Keratinocyte (primary cell): ENCODE measurements around the gene HECTD1. TPM values are rescaled to one million over a fixed set of nuclear protein-coding genes. Genes with fewer than 3 reads are reported as not detected.
"Not testable (repeated sequence)": the region's sequence is repeated elsewhere in the genome, so short reads cannot be mapped to it uniquely, and the experiment has no call there.

Experiments
- DNase-seq: peaks from one replicate; pipeline ENCODE4 v3.0.0-alpha.2; 2011; ENCODE audit warnings: low read depth, missing footprints, low spot score
- FAIRE-seq: peaks from 2 replicates; lab custom pipeline; 2011; peaks lifted over from hg19 to GRCh38; lab: Jason Lieb, UNC
- H2AFZ ChIP-seq: 2 replicates; pipeline ENCODE4 v1.6.0; 2012; ENCODE audit warnings: low read length, control low read depth, inconsistent platforms; ENCODE audit not compliant: control insufficient read depth
- H3K27ac ChIP-seq: 2 replicates; pipeline ENCODE4 v1.5.1; 2011; ENCODE audit warnings: low read length; ENCODE audit not compliant: control insufficient read depth, insufficient read depth
- H3K27me3 ChIP-seq: 3 replicates; pipeline ENCODE4 v1.6.0; 2011; ENCODE audit warnings: low read length; ENCODE audit not compliant: control insufficient read depth, insufficient read depth; ENCODE audit errors: extremely low read depth
- H3K36me3 ChIP-seq, 2 experiments: 2 replicates in 1 of 2; 3 replicates in 1 of 2; pipeline ENCODE4 v1.5.1; 2011; ENCODE audit warnings: low read length in 2 of 2, mild to moderate bottlenecking in 1 of 2; ENCODE audit not compliant: control insufficient read depth in 2 of 2, insufficient read depth in 2 of 2; ENCODE audit errors: extremely low read depth in 1 of 2
- H3K4me1 ChIP-seq: 3 replicates; pipeline ENCODE4 v1.5.1; 2011; ENCODE audit warnings: low read length; ENCODE audit not compliant: control insufficient read depth, insufficient read depth; ENCODE audit errors: extremely low read depth
- H3K4me2 ChIP-seq: 3 replicates; pipeline ENCODE4 v1.6.0; 2011; ENCODE audit warnings: low read depth, low read length; ENCODE audit not compliant: control insufficient read depth, insufficient read depth; ENCODE audit errors: extremely low read depth
- H3K4me3 ChIP-seq, 3 experiments: fragments of 200-600 bp in 1 of 3; sonication (generic) in 1 of 3; 2 replicates in 2 of 3; 3 replicates in 1 of 3; pipeline ENCODE4 v1.5.1; 2011 to 2016; ENCODE audit warnings: low read length in 3 of 3, mild to moderate bottlenecking in 3 of 3, control low read depth in 2 of 3, inconsistent platforms in 1 of 3, low read depth in 1 of 3, mixed read lengths in 1 of 3, mixed run types in 1 of 3, moderate library complexity in 1 of 3; ENCODE audit not compliant: control insufficient read depth in 2 of 3, insufficient read depth in 2 of 3; ENCODE audit errors: extremely low read depth in 1 of 3
- H3K79me2 ChIP-seq: 2 replicates; pipeline ENCODE4 v1.6.0; 2012; ENCODE audit warnings: low read length; ENCODE audit not compliant: control insufficient read depth, insufficient read depth
- H3K9ac ChIP-seq: 3 replicates; pipeline ENCODE4 v1.6.0; 2011; ENCODE audit warnings: low read length; ENCODE audit not compliant: control insufficient read depth, insufficient read depth; ENCODE audit errors: extremely low read depth
- H3K9me1 ChIP-seq: 3 replicates; pipeline ENCODE4 v1.6.0; 2011; ENCODE audit warnings: low read length; ENCODE audit not compliant: control insufficient read depth, insufficient read depth; ENCODE audit errors: extremely low read depth
- H3K9me3 ChIP-seq: 2 replicates; pipeline ENCODE4 v1.5.1; 2012; ENCODE audit warnings: low read depth, low read length; ENCODE audit not compliant: control insufficient read depth
- H4K20me1 ChIP-seq: 3 replicates; pipeline ENCODE4 v1.6.0; 2011; ENCODE audit warnings: low read length; ENCODE audit not compliant: control insufficient read depth, insufficient read depth; ENCODE audit errors: extremely low read depth
- EZH2 ChIP-seq: IDR thresholded peaks from one replicate; pipeline ENCODE4 v1.6.1; 2012; ENCODE audit warnings: inconsistent platforms, mild to moderate bottlenecking, low read length, moderate library complexity
- dilution Hi-C: fragments of 300-500 bp; cut with MboI; formaldehyde crosslinking; loops from one replicate; pipeline ENCODE4 v1.7.0; 2020; ENCODE audit warnings: low sequenced_read_pairs; ENCODE audit not compliant: extremely low pct_ligation_motif_present
- polyA plus RNA-seq, 5 experiments: library from polyadenylated mRNA; depleted of rRNA in 3 of 5; stranded (reverse) in 3 of 5; stranded (forward) in 1 of 5; unstranded in 1 of 5; fragments of >200 nt; gene quantifications; 1 replicate in 1 of 5; 2 replicates in 3 of 5; 3 replicates in 1 of 5; pipeline versions ENCODE4 v1.2.1 to v1.2.3, GENCODE V29; 2011 to 2012; ENCODE audit warnings: missing spikeins in 2 of 5, low read depth in 1 of 5, low replicate concordance in 1 of 5
- TF ChIP-seq, protein P1 (sequence below), 3 experiments: IDR thresholded peaks in 1 of 3; conservative IDR thresholded peaks in 1 of 3; optimal IDR thresholded peaks in 1 of 3; 2 replicates in 2 of 3; 3 replicates in 1 of 3; pipeline versions ENCODE3 to v1.5.1; 2011; ENCODE audit warnings: low read length in 3 of 3, mild to moderate bottlenecking in 3 of 3, moderate library complexity in 2 of 3, control low read depth in 1 of 3, inconsistent platforms in 1 of 3; ENCODE audit not compliant: insufficient read depth in 2 of 3; ENCODE audit errors: extremely low read depth in 1 of 3

The HECTD1 gene
- polyA plus RNA-seq, 1 donor (not counting 4 experiments of a cell fraction or from before 2014, with no cell fraction given), result 94.8 TPM

DNA sequence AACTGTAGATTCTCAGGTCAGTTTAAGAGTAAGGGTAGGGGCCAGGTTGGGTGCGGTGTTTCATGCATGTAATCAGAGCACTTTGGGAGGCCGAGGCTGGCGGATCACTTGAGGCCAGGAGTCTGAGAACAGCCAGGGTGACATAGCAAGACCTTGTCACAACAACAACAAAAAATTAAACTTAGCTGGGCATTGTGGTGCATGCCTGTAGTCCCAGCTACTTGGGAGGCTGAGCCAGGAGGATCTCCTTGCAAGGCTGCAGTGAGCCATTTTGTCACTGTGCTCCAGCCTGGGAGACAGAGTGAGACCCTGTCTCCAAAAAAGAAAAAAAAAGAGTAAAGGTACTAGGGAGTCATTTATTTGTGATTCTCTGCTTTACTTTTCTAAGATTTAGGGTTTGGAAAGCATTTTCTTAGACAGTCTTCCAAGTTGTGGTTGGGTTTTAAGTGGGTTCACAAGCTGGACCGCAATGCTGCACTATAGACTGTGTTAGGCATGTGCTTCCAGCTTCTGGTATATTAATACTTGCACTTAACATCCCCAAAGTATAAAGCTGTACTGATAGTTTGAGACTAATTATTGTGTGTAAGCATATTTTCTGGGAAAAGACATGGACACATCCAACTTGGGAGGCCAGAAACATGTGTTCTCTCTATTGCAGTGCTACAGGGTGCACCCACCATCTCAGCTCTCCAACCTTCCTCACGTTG, 49.1 kb upstream of the HECTD1 start:
- dilution Hi-C loops, result no loop called here
- no peak for DNase-seq
- TF ChIP-seq, protein P1, sequence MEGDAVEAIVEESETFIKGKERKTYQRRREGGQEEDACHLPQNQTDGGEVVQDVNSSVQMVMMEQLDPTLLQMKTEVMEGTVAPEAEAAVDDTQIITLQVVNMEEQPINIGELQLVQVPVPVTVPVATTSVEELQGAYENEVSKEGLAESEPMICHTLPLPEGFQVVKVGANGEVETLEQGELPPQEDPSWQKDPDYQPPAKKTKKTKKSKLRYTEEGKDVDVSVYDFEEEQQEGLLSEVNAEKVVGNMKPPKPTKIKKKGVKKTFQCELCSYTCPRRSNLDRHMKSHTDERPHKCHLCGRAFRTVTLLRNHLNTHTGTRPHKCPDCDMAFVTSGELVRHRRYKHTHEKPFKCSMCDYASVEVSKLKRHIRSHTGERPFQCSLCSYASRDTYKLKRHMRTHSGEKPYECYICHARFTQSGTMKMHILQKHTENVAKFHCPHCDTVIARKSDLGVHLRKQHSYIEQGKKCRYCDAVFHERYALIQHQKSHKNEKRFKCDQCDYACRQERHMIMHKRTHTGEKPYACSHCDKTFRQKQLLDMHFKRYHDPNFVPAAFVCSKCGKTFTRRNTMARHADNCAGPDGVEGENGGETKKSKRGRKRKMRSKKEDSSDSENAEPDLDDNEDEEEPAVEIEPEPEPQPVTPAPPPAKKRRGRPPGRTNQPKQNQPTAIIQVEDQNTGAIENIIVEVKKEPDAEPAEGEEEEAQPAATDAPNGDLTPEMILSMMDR (optimal IDR thresholded peaks at IDR 0.05 in 1 of 3, IDR thresholded peaks at IDR 0.05 in 1 of 3, conservative IDR thresholded peaks at IDR 0.05 in 1 of 3; ENCODE audit: extremely low read depth in 1 of 3, insufficient read depth in 2 of 3, low read length in 3 of 3), result no peak
- no peak for TF ChIP-seq EZH2

DNA sequence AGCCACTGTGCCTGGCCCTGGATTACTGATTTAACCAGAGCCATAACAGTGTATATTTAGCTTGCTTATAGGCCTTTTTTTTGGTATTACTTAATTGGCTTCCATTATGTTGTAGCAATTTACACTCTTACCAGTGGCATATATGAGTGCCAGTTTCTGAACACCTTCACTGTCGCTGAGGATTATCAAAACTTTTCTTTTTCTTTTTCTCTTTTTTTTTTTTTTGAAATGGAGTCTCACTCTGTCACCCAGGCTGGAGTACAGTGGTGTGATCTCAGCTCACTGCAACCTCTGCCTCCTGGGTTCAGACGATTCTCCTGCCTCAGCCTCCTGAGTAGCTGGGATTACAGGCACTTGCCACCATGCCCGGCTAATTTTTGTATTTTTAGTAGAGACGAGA, 48.3 kb upstream of the HECTD1 start:
- H3K27me3 ChIP-seq, H3K9me3 ChIP-seq, H2AFZ ChIP-seq, H3K4me3 ChIP-seq, H3K27ac ChIP-seq, H3K4me1 ChIP-seq, FAIRE-seq, H3K79me2 ChIP-seq, DNase-seq, H3K9me1 ChIP-seq, H3K4me2 ChIP-seq, dilution Hi-C loops, H3K36me3 ChIP-seq, H4K20me1 ChIP-seq, H3K9ac ChIP-seq: not testable (repeated sequence)

More for the DNA sequence above, 49.1 kb upstream of the HECTD1 start:
- Histone ChIP-seq H3K9me1 (no peaks in the 10 kb centered on the region), H3K27me3 (no peaks in the 10 kb centered on the region), H2AFZ (no peak overlapping the region), H3K79me2 (no peaks in the 10 kb centered on the region), H3K9ac (no peak overlapping the region), H3K4me2 (no peak overlapping the region), H3K36me3 (no peaks in the 10 kb centered on the region), H4K20me1 (no peaks in the 10 kb centered on the region), H3K4me3 (no peak overlapping the region), H3K27ac (no peak overlapping the region), H3K4me1 (peaks cover 4% of the 10 kb centered on the region), H3K9me3 (no peaks in the 10 kb centered on the region)
- FAIRE-seq, result no peak

DNA sequence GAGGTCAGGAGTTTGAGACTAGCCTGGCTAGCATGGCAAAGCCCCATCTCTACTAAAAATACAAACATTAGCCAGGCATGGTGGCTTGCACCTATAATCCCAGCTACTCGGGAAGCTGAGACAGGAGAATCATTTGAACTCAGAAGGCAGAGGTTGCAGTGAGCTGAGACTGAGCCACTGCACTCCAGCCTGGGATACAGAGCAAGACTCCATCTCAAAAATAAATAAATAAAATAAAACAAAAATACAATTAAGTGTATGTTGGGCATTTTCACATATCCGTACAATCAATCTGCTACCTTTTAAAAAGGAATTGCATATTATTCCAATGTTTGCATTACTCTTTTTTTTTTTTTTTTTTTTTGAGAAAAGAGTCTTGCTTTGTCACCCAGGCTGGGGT, 47.7 kb upstream of the HECTD1 start:
- Histone ChIP-seq H3K4me1 (peaks cover 6% of the 10 kb centered on the region), H2AFZ (no peak overlapping the region), H3K27ac (no peak overlapping the region), H3K9me1 (no peaks in the 10 kb centered on the region), H3K36me3 (no peaks in the 10 kb centered on the region), H4K20me1 (no peaks in the 10 kb centered on the region), H3K4me3 (no peak overlapping the region), H3K9me3 (no peaks in the 10 kb centered on the region), H3K27me3 (no peaks in the 10 kb centered on the region), H3K9ac (no peak overlapping the region), H3K4me2 (no peak overlapping the region), H3K79me2 (no peaks in the 10 kb centered on the region)
- no peak for DNase-seq
- dilution Hi-C loops, result no loop called here
- FAIRE-seq, result no peak
- TF ChIP-seq, protein P1 (optimal IDR thresholded peaks at IDR 0.05 in 1 of 3, IDR thresholded peaks at IDR 0.05 in 1 of 3, conservative IDR thresholded peaks at IDR 0.05 in 1 of 3; ENCODE audit: extremely low read depth in 1 of 3, insufficient read depth in 2 of 3, low read length in 3 of 3), result no peak
- no peak for TF ChIP-seq EZH2
